Cardiac fibroblast (primary cell): ENCODE measurements around the gene COL4A4.

Experiments
- DNase-seq, 2 donors: peaks; one replicate each; pipeline versions ENCODE4 v3.0.0 to v3.0.0-alpha.2; 2010; ENCODE audit warnings: low read depth in 2 of 2
- H3K4me3 ChIP-seq, 2 donors: replicated peaks in 1 of 2; 1 replicate in 1 of 2; 2 replicates in 1 of 2; pipeline ENCODE4 v1.5.1; 2011; ENCODE audit warnings: low read depth in 2 of 2, low read length in 2 of 2, mild to moderate bottlenecking in 2 of 2, moderate library complexity in 1 of 2
- CTCF ChIP-seq: IDR thresholded peaks from one replicate; pipeline ENCODE4 v1.5.1; 2011; ENCODE audit warnings: low read depth, mild to moderate bottlenecking, low read length, inconsistent platforms

Gene COL4A4

GRCh38 chr2:227038550-227039189, 125.3 kb downstream of the COL4A4 start:
- no peak for TF ChIP-seq CTCF
- H3K4me3 ChIP-seq = no peak overlapping the region
- DNase-seq = no peak

GRCh38 chr2:227036527-227036926, 127.5 kb downstream of the COL4A4 start:
- TF ChIP-seq CTCF = no peak
- no peak for DNase-seq
- no peak overlapping the region for H3K4me3 ChIP-seq

GRCh38 chr2:227035711-227036367, 128.2 kb downstream of the COL4A4 start:
- DNase-seq = no peak
- no peak for TF ChIP-seq CTCF
- H3K4me3 ChIP-seq = no peak overlapping the region

- peak; percentile 87 for TF ChIP-seq CTCF
- no peak overlapping the region for H3K4me3 ChIP-seq
- DNase-seq = peak; percentile 56 to 70
Observed at GRCh38 chr2:227033471-227034148, 130.4 kb downstream of the COL4A4 start.

GRCh38 chr2:227031379-227031778, 132.6 kb downstream of the COL4A4 start:
- H3K4me3 ChIP-seq = no peak overlapping the region
- TF ChIP-seq CTCF = no peak
- no peak for DNase-seq

- no peak overlapping the region for H3K4me3 ChIP-seq
- no peak for TF ChIP-seq CTCF
- no peak for DNase-seq
Observed at GRCh38 chr2:227030789-227031188, 133.2 kb downstream of the COL4A4 start.
